CD4-positive, alpha-beta T cell treated with Interleukin-12 subunit alpha and Interleukin-12 subunit beta, for 1 hour (primary cell): ENCODE results near the gene MYO9A.
"Not testable (repeated sequence)": the region's sequence is repeated elsewhere in the genome, so short reads cannot be mapped to it uniquely, and the experiment has no call there.

ENCODE experiments used
- DNase-seq: peaks from one replicate; pipeline ENCODE4 v3.0.0-alpha.2; 2020

Gene MYO9A

DNA sequence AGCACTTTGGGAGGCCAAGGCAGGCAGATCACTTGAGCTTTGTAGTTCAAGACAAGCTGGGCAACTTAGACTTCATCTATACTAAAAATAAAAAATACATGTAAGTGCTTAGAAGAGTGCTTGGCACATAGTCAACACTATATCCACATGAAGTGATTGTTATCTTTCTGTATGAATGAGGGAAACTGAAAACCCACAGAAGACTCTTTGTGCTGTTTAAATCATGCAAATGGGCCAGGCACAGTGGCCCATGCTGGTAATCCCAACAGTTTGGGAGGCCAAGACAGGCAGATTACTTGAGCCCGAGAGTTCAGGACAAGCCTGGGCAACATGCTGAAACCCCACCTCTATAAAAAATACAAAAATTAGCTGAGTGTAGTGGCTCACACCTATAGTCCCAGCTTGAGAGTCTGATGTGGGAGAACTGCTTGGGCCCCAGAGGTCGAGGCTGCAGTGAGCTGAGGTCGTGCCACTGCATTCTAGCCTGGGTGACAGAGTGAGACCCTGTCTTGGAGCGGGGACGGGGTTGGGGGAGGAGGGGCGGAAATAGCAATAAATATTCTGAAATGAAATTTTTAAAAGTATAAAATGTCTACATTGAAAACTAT, 177.9 kb downstream of the MYO9A start:
- no peak for DNase-seq

DNA sequence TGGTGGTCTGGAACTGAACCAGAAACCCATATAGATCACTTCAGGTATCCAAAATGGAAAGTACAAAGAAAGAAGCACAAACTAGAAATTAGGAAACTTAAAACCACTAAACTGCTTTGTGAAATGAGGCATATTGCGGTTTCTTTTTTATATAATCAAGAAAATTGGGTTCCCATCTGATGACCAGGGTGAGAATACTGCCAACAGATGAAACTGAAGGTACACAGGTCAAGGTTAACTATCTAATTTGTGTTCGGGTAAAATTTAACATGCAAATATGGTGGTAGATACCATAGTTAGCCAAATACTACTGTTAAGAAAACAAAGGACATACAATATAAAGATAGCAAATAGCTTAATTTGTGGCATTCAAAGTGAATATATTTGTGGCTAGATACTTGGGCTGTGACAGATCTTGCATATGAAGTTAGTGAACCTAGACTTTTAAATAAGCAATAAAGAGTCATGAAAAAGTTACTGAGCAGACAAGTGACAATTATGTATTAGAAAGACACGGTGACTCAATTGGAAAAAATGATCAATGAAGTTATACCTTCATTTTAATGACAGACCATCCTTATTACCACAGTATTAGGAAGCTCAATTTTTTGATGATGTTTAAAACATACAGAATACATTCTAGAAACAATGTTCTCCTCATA, 180.2 kb downstream of the MYO9A start:
- DNase-seq: no peak

DNA sequence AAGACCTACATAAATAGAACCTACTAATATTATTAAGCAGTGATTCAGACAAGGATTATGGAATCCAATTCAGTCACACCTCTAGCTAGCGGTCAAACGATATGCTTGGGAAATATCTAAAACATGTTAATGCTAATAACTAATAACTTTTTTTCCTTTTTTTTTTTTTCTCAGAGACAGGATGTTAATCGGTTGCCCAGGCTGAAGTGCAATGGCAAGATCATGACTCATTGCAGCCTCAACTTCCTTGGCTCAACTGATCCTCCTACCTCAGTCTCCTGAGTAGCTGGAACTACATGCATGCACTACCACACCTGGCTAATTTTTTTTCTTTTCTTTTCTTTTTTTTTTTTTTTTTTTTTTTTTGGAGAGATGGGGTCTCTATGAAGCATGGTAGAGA, 183.5 kb downstream of the MYO9A start:
- no peak for DNase-seq

DNA sequence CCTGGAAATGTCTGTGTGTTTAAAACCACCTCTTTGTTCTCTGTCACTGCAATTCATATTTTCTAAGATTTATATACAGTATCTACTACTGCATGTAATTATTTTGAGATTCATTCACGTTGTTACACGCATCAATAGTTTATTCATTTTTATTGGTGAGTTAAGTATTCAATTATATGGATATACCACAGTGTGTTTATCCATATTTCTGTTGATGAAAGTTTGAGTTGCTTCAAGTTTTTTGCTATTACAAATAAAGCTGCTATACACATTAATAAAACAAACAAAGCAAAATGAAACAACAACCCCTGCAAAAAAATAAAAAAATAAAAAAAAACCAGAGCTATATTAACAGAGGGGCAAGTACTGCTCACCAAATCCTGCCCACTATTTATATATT, 185.3 kb downstream of the MYO9A start:
- no peak for DNase-seq

DNA sequence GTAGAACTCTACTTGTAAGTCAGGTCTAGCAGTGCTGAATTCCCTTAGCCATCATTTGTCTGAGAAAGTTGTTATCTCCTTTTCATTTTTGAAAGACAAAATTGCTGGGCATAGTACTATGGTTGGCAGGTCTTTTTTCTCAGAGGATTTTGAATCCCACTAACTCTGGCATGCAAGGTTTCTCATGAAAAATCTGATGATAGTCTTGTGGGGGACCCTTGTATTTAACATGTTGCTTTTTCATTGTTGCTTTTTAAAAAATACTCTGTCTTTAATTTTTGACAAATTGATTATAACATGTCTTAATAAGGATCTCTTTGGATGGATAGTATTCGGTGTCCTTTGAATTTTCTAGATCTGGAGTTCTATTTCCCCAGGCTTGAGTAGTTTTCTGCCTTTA, 186.7 kb downstream of the MYO9A start:
- DNase-seq: no peak

DNA sequence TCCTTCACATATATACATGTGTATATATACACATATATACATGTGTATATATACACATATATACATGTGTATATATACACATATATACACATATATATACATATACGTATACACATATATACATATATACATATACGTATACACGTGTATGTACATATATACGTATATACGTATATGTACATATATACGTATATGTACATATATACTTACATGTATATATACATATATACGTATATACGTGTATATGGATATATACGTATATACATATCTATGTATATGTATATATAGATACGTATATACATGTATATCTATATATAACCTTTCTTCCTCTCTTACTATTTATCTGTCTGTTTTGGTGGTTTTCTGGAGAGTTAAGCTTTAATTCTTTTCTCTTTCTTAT, 192.8 kb downstream of the MYO9A start:
- no peak for DNase-seq

DNA sequence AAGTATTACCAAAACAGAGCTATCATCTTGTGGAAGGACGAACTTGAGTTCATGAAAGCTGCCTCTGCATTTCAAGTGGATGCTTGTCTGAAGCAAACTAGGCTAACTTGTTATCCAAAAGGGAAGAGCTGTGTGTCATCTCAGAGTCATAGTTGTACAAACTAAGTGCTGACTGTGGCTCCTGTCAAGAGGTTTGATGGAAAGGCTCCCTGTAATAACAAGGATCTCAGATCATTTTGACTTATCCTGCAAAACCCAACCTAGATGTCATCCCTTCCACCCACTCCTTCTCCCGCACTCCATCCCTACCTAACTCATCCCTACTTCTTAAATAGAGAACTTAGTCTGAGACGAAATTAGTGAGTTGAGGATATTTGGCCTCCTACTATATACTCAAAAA, 196.8 kb downstream of the MYO9A start:
- no peak for DNase-seq

DNA sequence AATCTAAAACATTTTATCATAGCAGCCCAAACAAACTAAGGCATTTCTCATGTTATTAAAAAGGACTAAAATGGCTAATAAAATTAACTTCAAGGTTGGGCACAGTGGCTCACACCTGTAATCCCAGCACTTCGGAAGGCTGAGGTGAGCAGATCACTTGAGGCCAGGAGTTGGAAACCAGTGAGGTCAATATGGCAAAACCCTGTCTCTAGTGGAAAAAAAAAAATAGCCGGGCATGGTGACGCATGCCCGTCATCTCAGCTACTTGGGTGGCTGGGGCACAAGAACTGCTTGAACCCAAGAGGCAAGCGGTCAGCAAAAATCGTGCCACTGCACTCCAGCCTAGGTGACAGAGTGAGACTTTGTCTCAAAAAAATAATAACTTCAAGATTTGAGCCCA, 197.4 kb downstream of the MYO9A start:
- no peak for DNase-seq

DNA sequence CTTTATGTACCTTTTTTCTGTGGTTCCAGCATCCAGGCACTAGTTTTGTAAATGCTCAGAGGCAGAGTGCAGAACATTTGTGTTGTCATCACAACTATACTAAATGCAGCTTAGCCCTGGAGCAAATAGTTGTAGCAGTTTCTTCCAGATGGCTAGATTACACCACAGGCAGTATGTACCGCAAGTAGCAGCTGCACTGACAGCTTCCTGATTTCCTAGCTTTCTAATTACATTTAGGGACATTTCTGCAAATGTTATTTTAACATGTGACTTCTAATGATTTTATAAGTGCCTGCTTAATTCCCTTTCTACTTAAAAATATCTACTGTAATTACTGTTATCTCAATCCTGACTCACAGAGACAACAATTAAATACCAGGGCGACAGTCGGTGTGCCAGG, 201.1 kb downstream of the MYO9A start:
- DNase-seq: no peak

DNA sequence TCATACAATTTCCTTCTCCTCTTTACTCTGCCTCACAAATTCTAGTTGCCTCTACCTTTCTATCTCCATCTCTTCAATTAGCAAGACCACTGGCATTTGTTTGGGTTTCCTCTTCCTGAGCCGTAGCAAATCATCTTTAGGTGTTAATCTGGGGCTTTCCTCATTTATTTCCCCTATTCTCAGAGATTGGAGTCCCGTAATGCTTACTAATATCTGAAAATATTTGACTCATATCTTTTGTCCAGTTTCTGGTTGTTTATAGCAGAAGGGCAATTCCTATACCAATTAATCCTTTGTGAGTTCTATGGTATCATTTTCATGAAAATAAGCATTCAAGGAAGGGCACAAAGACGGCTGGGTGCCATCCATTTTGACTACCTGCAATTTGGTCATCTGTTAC, 203.9 kb downstream of the MYO9A start:
- DNase-seq: no peak

DNA sequence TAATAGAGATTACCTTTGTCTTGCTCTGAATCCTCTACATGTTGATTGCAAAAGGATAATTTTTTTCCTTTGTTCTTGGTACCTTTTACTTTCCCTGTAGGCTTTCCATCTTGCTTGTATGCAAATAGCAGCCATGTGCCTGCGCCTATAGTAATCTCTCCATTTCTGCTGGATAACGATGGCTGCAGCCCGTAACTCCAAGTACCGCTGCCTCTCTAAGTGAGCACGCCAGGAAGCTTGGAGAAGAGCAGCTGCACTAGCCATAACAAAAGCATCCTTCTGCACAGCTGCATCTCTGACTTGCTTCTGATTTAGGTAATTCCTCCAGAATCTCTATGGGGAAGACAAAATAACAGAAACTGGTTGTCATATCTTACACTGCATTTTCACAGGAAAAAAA, 218.3 kb downstream of the MYO9A start:
- DNase-seq: no peak

DNA sequence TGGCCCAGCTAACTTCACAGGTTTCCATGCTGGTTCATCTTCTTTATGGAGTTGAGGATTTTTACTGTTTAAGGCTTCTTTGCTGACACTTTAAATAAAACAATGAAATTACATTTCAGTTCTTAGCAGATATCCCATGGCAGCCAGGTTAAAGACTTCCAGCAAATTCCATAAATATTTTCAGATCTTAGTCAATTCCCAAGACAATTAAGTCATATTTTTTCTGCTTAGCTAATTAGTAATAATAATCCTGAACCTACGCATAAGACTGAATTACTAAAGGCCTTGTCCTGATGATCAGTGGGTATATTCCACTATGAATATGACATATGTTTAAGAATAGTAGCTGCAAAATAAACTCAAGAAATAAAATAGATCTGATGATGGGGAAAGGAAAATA, 224.3 kb downstream of the MYO9A start:
- no peak for DNase-seq

DNA sequence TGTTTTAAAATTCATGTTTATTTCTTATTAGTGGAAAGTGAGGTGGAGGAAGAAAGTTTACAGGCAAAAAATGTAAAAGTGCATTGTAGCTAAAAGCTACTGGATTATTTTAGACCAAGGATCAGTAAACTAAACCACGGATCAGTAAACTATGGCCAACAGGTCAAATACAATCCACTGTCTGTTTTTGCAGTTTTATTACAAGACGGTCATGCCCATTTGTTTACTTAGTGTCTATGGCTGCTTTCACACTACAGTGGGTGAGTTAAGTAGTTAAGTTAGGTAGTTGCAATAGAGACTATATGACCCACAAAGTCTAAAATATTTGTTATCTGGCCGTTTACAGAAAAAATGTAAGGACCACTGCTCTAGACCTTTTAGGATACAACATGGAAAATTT, 225.6 kb downstream of the MYO9A start:
- no peak for DNase-seq

DNA sequence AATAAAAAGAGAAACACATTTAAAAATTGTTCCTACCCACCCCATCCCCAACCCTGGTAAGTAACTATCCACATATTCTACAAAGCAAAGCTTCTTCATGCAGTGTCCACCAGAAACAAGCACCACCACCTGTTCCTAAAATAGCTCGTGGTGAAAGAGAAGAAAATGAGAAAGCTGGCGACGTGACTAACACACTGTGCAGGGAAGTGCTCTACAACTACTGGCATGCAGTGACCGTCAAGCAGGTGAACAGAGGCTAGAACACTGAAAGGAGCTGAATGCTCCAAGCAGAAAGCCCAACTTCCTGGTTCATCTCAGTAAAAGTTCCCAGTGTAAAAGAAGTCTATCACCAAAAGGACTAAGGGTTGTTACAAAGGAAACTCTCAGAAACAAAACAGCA, 226.9 kb downstream of the MYO9A start:
- no peak for DNase-seq

DNA sequence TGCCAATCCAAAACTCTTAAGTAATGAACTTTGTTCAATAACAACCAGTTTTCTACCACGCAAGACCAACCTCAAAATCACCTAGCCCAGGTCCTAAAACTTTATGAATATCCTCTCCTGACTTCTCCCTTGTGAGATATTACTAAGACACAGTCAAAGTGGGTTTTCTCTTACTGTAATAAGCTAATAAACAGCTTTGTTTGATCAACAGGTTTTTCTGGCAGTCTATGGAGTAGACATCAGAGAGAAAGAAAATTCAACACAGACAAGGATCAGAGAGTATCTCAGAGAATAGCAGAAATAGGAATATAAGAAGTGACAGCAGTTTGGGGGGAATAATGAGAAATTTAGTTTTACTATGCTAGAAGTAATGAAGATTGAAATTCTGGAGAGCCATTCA, 228.0 kb downstream of the MYO9A start:
- no peak for DNase-seq

DNA sequence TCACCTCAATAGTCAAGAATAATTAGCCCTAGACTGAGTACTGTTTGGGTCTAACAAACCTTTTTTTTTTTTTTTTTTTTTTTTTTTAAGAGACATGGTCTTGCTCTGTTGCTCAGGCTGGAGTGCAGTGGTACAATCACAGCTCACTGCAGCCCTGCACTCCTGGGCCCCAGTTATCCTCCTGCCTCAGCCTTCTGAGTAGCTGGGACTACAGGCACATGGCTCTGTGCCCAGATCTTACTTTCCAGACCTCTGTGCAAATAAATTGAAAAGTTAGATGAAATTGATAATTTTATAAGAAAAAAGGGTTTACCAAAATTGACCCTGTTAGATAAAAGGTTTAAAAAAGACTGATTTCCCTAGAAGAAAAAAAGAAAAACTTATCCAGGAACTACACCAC, 228.6 kb downstream of the MYO9A start:
- DNase-seq: no peak

DNA sequence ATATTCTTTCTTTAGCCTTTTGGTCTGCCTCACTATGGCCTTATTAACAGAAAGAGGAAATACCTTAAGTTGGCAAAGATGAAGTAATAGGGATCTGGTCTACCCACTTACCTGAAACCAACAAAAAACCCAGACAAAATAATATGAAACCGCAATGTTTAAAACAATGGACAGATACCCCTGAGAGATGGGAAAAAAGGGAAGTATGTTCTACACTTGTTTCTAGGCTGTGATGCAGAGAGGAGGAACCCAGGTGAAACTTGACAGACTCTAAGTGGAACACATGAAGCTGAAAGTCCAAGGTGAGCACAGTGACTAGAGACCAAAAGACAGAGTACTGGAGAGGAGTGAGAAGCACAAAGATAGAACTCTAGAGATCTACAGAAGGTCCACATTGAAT, 229.2 kb downstream of the MYO9A start:
- DNase-seq: no peak

DNA sequence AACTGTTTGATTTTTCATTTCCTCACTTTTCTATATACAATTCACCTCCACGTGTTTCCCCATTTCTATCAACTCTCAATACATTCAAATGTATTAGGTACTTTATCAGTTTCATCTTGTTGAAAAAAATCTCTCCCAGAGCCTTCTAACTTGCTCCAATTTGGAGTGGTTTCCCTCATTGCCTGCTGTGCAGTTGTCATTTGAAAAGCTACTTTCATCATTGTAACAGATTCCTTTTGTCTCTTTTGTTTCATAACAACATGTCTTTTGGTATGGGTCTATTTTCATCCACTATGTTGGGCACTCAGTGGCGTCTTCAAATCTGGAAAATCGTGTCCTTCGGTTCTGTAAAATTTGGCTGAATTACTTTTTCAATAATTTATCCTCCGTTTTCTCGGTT, 232.6 kb downstream of the MYO9A start:
- no peak for DNase-seq

DNA sequence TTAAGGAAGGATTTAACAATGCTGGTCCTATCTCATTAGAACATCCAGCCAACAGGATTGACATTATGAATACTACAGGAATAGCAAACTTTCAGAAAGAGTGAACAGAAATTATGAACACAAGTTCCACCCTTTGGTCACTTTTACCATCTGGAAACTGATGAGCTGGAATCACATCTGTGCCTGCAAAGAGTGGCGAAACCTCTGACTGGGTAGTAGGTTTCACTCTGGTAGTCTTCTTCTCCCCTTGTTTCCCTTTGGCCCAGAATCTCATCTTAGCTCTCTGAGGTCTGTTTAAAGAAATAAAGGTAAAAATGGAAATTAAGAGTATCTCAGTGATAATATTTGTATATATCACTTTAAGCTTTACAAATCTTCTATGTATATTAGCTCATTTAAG, 234.5 kb downstream of the MYO9A start:
- no peak for DNase-seq

DNA sequence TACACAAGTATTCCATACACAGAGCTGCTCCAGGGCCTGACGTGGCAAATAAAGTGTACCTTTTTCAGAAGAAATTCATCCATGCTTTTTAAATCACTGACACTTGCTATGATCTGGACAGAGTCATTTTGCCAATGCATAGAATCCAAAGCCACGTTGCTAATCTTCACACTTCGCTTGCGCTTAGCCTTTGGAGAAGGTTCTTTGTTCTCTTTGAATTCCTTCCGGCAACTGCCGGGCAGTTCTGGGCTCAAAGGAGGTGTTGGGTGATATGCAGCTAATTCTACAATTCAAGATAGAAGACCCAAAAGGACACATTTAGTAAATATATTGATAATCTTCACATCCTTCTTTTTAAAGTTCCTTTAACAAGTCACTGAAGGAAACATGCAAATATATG, 237.7 kb downstream of the MYO9A start:
- no peak for DNase-seq

DNA sequence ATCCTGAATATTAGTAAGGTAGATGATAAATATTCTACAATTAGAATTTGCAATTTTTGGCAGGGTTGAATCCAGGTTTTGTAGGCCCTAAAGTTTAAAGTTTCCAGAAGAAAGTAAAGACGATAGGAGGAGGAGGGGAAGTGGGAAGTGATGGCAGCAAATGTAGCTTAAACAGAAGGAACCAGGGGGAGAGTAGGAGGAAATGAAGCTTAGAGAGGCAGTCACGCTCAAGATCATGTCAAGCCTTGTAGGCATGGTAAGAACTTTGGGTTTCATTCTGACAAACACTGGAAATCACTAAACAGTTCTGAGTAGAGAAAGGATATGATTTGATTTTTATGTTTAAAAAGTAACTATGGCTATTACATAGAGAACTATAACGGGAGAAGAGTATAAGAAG, 243.7 kb downstream of the MYO9A start:
- no peak for DNase-seq

DNA sequence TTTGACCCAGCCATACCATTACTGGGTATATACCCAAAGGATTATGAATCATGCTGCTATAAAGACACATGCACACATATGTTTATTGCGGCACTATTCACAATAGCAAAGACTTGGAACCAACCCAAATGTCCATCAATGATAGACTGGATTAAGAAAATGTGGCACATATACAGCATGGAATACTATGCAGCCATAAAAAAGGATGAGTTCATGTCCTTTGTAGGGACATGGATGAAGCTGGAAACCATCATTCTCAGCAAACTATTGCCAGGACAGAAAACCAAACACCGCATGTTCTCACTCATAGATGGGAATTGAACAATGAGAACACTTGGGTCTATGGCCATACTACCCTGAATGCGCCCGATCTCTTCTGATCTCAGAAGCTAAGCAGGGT, 259.7 kb downstream of the MYO9A start:
- DNase-seq: not testable (repeated sequence)

DNA sequence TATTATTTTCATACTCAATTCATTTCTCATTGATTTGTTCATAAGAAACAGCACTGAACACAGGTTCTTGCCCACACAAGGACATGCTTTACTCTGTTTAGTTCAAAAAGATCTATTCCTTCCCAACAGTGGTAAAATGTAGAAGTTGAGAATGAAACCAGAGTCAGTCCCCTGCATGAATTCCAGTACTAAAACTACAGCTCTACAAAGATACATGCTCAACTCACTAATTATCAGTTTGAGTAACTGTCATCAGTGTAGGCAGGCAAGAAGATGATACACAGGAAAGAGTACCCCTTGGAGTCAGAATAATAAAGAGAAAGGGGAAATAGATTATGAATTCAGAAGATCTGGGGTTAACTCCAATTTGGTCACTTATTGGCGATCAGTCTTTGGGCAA, 264.4 kb downstream of the MYO9A start:
- no peak for DNase-seq

DNA sequence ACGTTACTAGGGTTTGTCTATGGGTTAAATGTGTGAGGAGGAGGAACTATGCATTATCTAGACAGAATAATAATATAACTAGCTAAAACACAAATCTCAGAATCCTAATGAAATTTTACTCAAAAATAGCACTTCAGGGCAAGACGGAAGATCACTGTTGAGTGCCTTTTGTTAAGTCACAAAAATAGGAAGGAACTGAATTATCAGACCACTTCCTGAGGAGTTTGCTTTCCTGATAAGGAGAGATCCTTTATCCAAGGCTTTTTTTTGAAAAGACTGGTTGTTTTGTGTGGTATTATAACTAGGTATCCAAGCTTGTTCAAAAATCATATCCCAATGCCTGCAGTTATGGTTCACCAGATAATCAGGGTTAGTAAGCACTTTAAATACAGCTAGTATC, 273.0 kb downstream of the MYO9A start:
- DNase-seq: no peak

DNA sequence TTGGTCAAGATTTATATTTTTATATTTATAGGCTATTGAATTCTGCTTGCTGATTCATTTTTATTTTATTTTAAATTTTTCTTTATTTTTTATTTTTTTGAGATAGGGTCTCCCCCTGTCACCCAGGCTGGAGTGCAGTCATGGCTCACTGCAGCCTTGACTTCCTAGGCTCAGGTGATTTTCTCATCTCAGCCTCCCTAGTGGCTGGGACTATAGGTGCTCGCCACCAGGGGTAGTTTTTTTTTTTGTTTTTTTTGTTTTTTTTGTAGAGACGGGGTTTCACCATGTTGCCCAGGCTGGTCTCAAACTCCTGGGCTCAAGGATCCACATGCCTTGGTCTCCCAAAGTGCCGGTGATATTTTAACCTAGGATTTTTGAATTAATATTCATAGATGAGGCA, 276.4 kb downstream of the MYO9A start:
- DNase-seq: no peak
